Thoracic aorta (tissue), 2 donors: Measurements from ENCODE around the gene C15orf39. TPM values are rescaled to one million over a fixed set of nuclear protein-coding genes. Genes with fewer than 3 reads are reported as not detected.

Source experiments
- ATAC-seq: fragments of 150-250 bp; one replicate; pipeline ENCODE4 v1.8.0; 2017; ENCODE audit warnings: low read depth; ENCODE audit not compliant: insufficient number of reproducible peaks, low FRiP score
- DNase-seq: peaks from one replicate; pipeline ENCODE4 v3.0.0-alpha.2; 2020; ENCODE audit warnings: low spot score
- H3K27ac ChIP-seq, 2 donors: fragments of 200-600 bp; sonication (generic); 1 replicate in 1 of 2; 2 replicates in 1 of 2; pipeline ENCODE4 v1.5.1; 2016; ENCODE audit warnings: mild to moderate bottlenecking in 2 of 2, moderate library complexity in 2 of 2
- H3K27me3 ChIP-seq: fragments of 200-600 bp; sonication (generic); replicated peaks from 2 replicates; pipeline ENCODE4 v1.6.0; 2016; ENCODE audit warnings: mild to moderate bottlenecking; ENCODE audit not compliant: insufficient read depth
- H3K36me3 ChIP-seq: fragments of 200-600 bp; sonication (generic); one replicate; pipeline ENCODE4 v1.5.1; 2016
- H3K4me1 ChIP-seq, 2 donors: fragments of 200-600 bp; sonication (generic); 1 replicate in 1 of 2; 2 replicates in 1 of 2; pipeline versions ENCODE4 v1.5.1 to v1.6.0; 2016; ENCODE audit warnings: low read depth in 2 of 2, mild to moderate bottlenecking in 1 of 2; ENCODE audit not compliant: control insufficient read depth in 1 of 2
- H3K4me3 ChIP-seq: fragments of 200-600 bp; sonication (generic); 2 replicates; pipeline ENCODE4 v1.5.1; 2016; ENCODE audit warnings: mild to moderate bottlenecking
- H3K9me3 ChIP-seq: fragments of 200-600 bp; sonication (generic); 2 replicates; pipeline ENCODE4 v1.5.1; 2016
- CTCF ChIP-seq: fragments of 200-600 bp; sonication (generic); IDR thresholded peaks from one replicate; pipeline ENCODE4 v1.5.1; 2019; ENCODE audit warnings: antibody characterized with exemption
- total RNA-seq, 2 donors: library from RNA; depleted of rRNA; stranded (reverse); fragments of >200 nt; gene quantifications; one replicate each; pipeline versions ENCODE4 v1.1.0 to v1.2.3, GENCODE V29; 2016

C15orf39 gene
- total RNA-seq, 2 donors from 2014 or later: 22.7 to 45.2 TPM

DNA sequence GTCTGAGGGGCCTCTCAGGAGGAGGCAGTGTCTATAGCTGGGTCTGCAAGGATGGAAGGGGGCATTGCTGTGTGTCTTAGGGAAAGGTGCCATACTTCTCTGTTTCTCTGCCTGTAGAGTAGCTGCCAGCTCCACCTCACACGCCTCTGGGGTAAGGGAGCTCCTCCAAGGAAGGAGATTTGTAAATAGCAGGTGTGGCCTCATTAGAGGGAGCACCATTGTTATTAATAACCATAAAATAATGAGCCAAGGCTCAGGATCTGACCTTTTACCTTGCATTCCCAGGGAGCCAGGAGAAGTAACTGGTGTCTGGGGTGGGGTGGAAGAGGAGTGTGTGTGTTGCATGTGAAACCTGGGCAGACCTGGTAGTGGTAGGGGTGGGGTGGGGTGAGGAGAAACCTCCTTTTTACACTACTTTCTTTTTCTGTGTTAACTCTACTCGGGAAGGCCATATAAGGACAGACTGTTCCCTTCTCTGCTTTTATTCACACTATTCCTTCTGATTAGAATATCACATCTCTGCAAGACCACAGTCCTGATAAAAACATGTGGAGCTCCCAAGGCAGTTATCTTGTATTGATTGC lies 2.2 kb upstream of the C15orf39 start:
- H3K4me1 ChIP-seq: peaks cover 17 to 38% of the 10 kb centered on the region in 2 donors
- no peak for TF ChIP-seq CTCF
- H3K4me3 ChIP-seq: no peak overlapping the region
- ATAC-seq (no peak), DNase-seq (no peak)
- H3K27me3 ChIP-seq: no peaks in the 10 kb centered on the region
- H3K36me3 ChIP-seq: no peaks in the 10 kb centered on the region
- H3K27ac ChIP-seq: no peak overlapping the region
- no peaks in the 10 kb centered on the region for H3K9me3 ChIP-seq

- no peak overlapping the region for H3K4me3 ChIP-seq
- H3K27me3 ChIP-seq: no peaks in the 10 kb centered on the region
- no peak for DNase-seq
- no peaks in the 10 kb centered on the region for H3K9me3 ChIP-seq
- no peak overlapping the region for H3K27ac ChIP-seq
- no peak for ATAC-seq
- peaks cover 19 to 41% of the 10 kb centered on the region in 2 donors for H3K4me1 ChIP-seq
- no peak for TF ChIP-seq CTCF
- H3K36me3 ChIP-seq: no peaks in the 10 kb centered on the region
Observed at GRCh38 chr15:75200391-75200764, 1.3 kb upstream of the C15orf39 start.

- peaks cover 19 to 41% of the 10 kb centered on the region in 2 donors for H3K4me1 ChIP-seq
- no peaks in the 10 kb centered on the region for H3K27me3 ChIP-seq
- H3K27ac ChIP-seq: peak overlapping the region; percentile 3 to 48
- no peak for TF ChIP-seq CTCF
- peak overlapping the region; percentile 99 for H3K4me3 ChIP-seq
- DNase-seq (no peak), ATAC-seq (no peak)
- H3K36me3 ChIP-seq: peaks cover 4% of the 10 kb centered on the region
- no peaks in the 10 kb centered on the region for H3K9me3 ChIP-seq
Observed at GRCh38 chr15:75200765-75201615, 692 bp upstream of the C15orf39 start.

- peak; percentile 42 for DNase-seq
- Histone ChIP-seq H3K4me1 (peaks cover 19 to 42% of the 10 kb centered on the region in 2 donors), H3K9me3 (no peaks in the 10 kb centered on the region), H3K36me3 (peaks cover 10% of the 10 kb centered on the region), H3K4me3 (peak overlapping the region; percentile 99), H3K27me3 (no peaks in the 10 kb centered on the region), H3K27ac (peak overlapping the region; percentile 93 to 98)
- peak; percentile 6 for TF ChIP-seq CTCF
- ATAC-seq: peak; percentile 34
Observed at GRCh38 chr15:75202251-75203016, 752 bp downstream of the C15orf39 start.
